GM12892 (cell line): ENCODE measurements around the gene FAM25C. TPM values are rescaled to one million over a fixed set of nuclear protein-coding genes. Genes with fewer than 3 reads are reported as not detected.
"Not testable (repeated sequence)": the region's sequence is repeated elsewhere in the genome, so short reads cannot be mapped to it uniquely, and the experiment has no call there.

Source experiments
- DNase-seq: peaks from one replicate; pipeline ENCODE4 v3.0.0; 2011; ENCODE audit not compliant: insufficient read length
- FAIRE-seq: peaks from 2 replicates; lab custom pipeline; 2011; peaks lifted over from hg19 to GRCh38; lab: Jason Lieb, UNC
- polyA plus RNA-seq: library from polyadenylated mRNA; unstranded; fragments of >200 nt; gene quantifications from one replicate; pipeline ENCODE4 v1.2.1, GENCODE V29; 2012; ENCODE audit warnings: missing spikeins, inconsistent platforms; ENCODE audit not compliant: missing spikeins

The FAM25C gene
- not detected for polyA plus RNA-seq

GRCh38 chr10:47999691-48000090 lies at the start of gene FAM25C:
Gene FAM25C (minus strand): TSS chr10:47999791. CDS start chr10:47999765, 26 bp downstream.
- not testable (repeated sequence) for FAIRE-seq

GRCh38 chr10:48044557-48044956 lies 45.0 kb upstream of the FAM25C start:
- not testable (repeated sequence) for FAIRE-seq, DNase-seq

More at GRCh38 chr10:47999691-48000090, at the start of gene FAM25C:
- DNase-seq, result not testable (repeated sequence)

GRCh38 chr10:48031390-48031789 lies 31.8 kb upstream of the FAM25C start:
- not testable (repeated sequence) for DNase-seq, FAIRE-seq

DNA sequence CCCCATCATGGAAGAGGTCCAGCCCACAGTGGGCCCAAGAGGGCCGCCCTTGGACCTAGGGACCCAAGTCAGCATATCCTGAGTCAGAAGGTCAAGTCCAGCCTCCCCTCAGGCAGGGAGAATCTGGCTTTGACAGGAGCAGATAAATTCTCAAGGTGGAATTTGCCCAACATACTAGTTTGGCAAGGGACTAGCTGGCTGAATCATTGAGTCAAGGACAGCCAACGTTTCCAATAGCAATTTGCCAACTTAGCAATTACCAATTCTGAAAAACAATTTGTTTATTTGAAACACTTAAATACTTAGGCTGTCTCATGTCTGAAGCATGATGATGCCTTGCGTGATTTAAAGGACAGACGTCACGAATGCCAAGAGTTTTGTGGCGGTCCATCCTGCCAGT lies 2.7 kb upstream of the FAM25C start:
- DNase-seq, FAIRE-seq: not testable (repeated sequence)

GRCh38 chr10:47994045-47994444 lies 5.5 kb downstream of the FAM25C start:
- DNase-seq, FAIRE-seq: not testable (repeated sequence)

DNA sequence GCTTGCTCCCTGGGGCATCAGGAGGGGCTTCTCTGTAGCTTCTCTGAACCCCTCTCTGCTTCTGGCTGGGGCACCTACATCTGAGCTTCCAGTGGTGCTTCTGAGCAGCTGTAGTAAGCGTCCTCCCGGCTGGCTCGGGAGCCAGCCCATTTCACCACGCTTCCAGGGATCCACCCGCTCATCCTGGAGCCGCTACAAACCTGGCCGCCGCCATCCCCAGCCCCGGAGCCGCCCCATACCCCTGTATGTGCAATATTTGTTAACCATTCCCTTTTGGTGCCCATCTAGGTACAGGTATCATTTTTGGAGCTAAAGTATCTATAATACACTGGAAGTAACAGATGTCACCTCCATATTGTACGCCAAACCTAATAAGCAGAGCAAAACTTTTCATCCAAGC lies 7.0 kb downstream of the FAM25C start:
- DNase-seq, FAIRE-seq: not testable (repeated sequence)

DNA sequence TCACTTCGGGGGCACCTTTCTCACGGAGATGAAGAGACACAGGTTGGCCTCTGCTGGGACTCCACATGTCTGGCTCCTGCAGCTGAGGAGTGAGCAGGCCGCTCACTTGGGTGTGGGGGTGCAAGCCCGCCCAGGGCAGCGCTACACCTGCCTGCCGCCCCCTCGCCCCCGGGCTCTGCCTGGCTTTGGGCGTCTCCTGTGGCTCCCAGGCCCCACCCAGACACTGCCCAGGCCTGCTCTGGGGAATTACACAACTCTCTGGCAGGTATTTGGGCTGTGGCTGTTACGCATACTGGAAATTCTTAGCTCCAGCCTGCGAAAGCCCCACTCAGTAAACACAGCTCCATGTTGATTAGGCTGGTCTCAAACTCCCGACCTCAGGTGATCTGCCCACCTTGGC lies 7.9 kb downstream of the FAM25C start:
- DNase-seq, FAIRE-seq: not testable (repeated sequence)

DNA sequence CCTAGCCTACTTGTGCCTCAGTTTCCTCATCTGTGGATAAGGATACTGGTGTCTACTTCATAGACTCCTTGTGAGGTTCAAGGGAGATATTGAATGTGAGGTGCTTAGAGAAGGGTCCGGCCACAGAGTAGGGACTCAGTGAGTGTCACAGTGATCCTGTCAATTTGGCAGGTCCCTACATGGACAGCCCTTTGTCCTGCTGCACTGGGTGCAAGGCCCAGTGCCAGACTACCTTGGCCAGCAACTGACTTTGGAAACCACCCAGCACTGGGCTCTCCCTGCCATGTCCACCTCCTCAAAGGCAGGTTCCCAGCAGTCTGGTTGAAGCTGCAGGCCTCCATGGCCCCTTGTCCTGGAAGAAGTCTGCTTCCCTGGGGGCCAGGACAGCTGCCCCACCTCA lies 9.5 kb downstream of the FAM25C start:
- DNase-seq, FAIRE-seq: not testable (repeated sequence)

- not testable (repeated sequence) for DNase-seq, FAIRE-seq
Measured at GRCh38 chr10:47989542-47989950, 10.0 kb downstream of the FAM25C start.

- not testable (repeated sequence) for DNase-seq, FAIRE-seq
Measured at GRCh38 chr10:47988718-47989541, 10.7 kb downstream of the FAM25C start.

DNA sequence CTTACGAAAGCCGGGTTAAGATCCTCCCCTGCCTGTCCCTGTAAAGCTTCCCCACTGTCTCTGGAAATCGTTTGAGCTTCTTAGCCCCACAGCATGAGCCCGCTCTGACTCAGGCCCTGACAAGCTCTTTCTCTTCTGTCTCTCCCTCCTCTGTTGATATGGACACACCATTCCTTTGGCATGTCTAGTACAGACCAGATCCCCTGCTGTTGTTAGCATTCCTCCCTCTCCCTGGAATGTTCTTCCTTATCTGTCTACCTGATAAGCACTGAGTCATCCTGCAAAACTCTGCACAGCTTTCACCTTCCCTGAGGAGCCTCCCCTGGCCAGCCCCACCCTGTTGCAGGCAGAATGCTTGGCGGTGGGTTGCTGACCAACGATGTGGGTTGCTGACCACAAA lies 11.6 kb downstream of the FAM25C start:
- not testable (repeated sequence) for FAIRE-seq, DNase-seq

DNA sequence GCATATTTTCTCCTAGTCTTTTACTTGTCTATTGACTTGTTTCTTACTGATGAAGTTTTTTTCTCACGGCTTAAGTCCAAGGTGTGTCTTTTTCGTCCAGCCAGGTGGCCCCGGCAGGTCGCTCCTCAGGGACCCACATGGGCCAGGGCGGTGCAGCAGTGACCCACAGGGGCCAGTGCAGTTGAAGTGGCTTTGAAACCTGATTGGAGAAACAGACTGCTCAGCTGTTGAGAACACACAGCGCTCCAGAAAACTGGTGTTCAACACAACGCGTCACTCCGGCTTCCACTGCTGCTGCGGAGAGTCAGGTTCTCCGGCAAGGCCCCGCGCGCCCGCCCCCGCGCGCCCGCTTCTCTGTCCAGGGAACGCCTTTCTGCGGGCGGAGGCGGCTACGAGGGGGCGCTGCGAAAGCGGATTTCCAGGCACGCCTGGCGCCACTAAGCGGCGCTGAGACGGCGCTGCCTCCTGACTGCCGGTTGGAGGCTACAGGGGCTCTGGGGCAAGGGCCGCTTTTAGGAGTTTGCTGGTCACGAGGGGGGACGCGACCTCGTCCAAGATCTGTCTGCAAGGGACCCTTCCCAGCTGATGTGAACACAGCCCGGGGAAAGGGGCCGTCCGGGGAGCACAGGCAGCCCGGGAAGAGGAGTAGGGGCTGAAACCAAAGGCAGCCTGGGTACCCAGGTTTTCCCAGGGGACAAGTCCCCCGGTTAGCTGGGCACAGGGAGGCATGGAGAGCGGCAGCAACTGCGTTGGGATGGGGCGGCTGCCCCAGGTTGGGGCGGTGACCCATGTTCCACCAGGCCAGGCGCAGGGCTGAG lies 13.0 kb downstream of the FAM25C start:
- not testable (repeated sequence) for FAIRE-seq, DNase-seq

GRCh38 chr10:47975409-47975808 lies 24.2 kb downstream of the FAM25C start:
- not testable (repeated sequence) for FAIRE-seq, DNase-seq

GRCh38 chr10:47973131-47973530 lies 26.5 kb downstream of the FAM25C start:
- FAIRE-seq, DNase-seq: not testable (repeated sequence)

- not testable (repeated sequence) for DNase-seq, FAIRE-seq
Measured at GRCh38 chr10:47972077-47972476, 27.5 kb downstream of the FAM25C start.

DNA sequence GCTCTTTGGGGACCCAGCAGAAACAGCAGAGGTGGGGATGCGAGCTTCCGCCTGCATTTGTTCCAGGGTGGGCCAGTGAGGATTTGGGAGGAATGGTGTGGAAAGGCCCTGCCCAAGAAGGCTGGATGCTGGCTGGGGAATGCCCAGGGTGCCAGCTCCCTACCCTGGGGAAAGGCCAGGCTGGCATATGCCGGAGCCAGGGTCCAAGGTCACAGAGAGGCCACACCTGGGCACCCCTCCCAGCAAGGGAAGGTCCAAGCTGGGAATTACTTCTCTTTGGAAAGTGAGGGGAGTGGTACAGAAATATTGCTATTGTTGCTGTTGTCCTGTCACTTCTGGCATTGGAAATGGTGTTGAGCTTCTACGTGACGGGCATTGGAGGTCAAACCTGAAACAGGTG lies 28.0 kb downstream of the FAM25C start:
- FAIRE-seq, result not testable (repeated sequence)

DNA sequence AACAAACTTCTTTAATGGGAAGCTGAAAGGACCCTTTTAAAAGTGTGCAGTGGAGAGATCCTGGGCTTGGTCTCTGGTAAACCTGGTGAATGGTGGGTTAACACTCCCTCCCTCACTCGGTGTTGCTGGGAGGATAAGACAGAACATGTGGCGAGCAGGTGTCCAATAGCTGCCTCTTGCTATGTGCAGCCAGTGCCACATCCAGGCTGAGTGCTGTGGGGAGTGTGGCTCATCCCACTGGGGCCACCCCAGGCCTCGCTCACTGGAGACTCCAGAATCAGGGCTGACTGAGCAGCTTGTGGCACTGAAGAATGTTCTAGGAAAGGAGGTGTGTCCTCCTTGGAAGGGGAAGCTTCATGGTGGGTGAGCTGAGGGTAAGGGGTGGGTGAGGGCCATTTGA lies 29.5 kb downstream of the FAM25C start:
- FAIRE-seq, DNase-seq: not testable (repeated sequence)

More for the DNA sequence above, 28.0 kb downstream of the FAM25C start:
- not testable (repeated sequence) for DNase-seq

- not testable (repeated sequence) for FAIRE-seq, DNase-seq
Measured at GRCh38 chr10:47968988-47969387, 30.6 kb downstream of the FAM25C start.

DNA sequence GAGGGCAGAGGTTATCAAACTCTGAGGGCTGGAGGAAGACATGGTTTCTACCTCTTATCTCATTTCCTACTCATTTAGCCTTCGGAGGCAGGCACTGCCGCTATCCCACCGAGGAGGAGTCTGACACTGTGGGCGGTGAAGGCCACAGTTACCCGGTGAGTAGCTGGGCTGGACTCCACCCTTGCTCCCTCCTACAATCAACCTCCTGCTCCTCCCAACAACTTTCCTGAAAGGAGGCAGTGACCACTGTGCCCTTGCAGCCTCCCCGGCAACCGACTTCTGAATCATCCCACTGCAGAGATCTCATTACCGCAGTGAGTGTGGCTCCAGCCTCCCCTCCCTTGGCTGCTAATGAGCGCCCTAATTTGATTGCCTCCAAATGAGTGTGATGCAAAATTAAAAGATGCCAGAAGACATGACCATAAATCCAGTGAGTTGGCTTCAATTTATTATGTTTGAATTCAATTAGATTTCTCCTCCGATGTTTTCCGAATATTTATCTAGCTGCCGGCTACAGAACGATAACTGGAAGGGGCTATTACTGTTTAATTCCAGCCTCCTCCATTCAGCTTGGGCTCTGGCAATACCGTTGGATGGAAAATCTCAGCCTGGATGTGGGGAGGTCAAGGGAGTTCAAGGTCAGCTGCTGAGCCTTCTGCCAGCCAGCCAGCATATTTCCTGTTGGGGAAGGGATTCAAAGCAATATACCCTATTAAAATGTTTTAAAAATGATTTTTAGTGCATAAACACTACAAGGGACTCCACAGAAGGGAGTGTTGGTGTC lies 35.1 kb downstream of the FAM25C start:
- DNase-seq, FAIRE-seq: not testable (repeated sequence)
